OCI-LY7 (cell line): ENCODE data around the gene ROBO1. TPM values are rescaled to one million over a fixed set of nuclear protein-coding genes. Genes with fewer than 3 reads are reported as not detected.

Source experiments
- BruUV-seq: library from RNA; stranded (reverse); fragments of 400-500 nt; replicated peaks from 2 replicates; lab custom pipeline; 2021; lab: Mats Ljungman, UMichigan
- CTCF ChIA-PET: fragments of 300-600 bp; sonication (Branson Sonifier 250); formaldehyde crosslinking; loops from one replicate; lab custom pipeline; 2022; ENCODE audit warnings: antibody characterized with exemption; ENCODE audit not compliant: unreplicated experiment; lab: Charles Lee
- POLR2A ChIA-PET: fragments of 300-600 bp; sonication (Branson Sonifier 250); formaldehyde crosslinking; loops from one replicate; lab custom pipeline; 2022; ENCODE audit warnings: antibody characterized with exemption; lab: Charles Lee
- DNase-seq: peaks from one replicate; pipeline ENCODE4 v3.0.0-alpha.2; 2015; ENCODE audit warnings: low spot score
- H2AFZ ChIP-seq: fragments of 200-600 bp; sonication (generic), shearing (Covaris generic); 2 replicates; pipeline ENCODE4 v1.6.1; 2014; ENCODE audit warnings: mild to moderate bottlenecking, antibody characterized with exemption, low read length, moderate library complexity
- H3K27ac ChIP-seq: fragments of 200-600 bp; sonication (generic); 2 replicates; pipeline ENCODE4 v1.5.1; 2014; ENCODE audit warnings: mixed run types, low read depth, mild to moderate bottlenecking, moderate library complexity, low read length, inconsistent platforms; ENCODE audit not compliant: poor library complexity, severe bottlenecking
- H3K36me3 ChIP-seq: fragments of 200-600 bp; sonication (generic); 2 replicates; pipeline ENCODE4 v1.6.1; 2014; ENCODE audit warnings: mild to moderate bottlenecking, antibody characterized with exemption, low read length, moderate library complexity, mixed read lengths; ENCODE audit not compliant: insufficient read depth
- H3K4me1 ChIP-seq: fragments of 200-600 bp; sonication (generic); 2 replicates; pipeline ENCODE4 v1.5.1; 2014; ENCODE audit warnings: mild to moderate bottlenecking, low read length; ENCODE audit not compliant: insufficient read depth, poor library complexity, severe bottlenecking
- H3K4me2 ChIP-seq: fragments of 200-600 bp; sonication (generic); 2 replicates; pipeline ENCODE4 v1.6.1; 2014; ENCODE audit warnings: mild to moderate bottlenecking, low read length
- H3K4me3 ChIP-seq: fragments of 200-600 bp; sonication (generic); 2 replicates; pipeline ENCODE4 v1.5.1; 2014; ENCODE audit warnings: mild to moderate bottlenecking, low read depth, low read length; ENCODE audit not compliant: poor library complexity, severe bottlenecking
- H3K79me2 ChIP-seq: fragments of 200-600 bp; sonication (generic); 2 replicates; pipeline ENCODE4 v1.6.1; 2016; ENCODE audit warnings: low read depth, mild to moderate bottlenecking, low read length, moderate library complexity, mixed read lengths; ENCODE audit not compliant: insufficient read depth
- H3K9me2 ChIP-seq: fragments of 200-600 bp; sonication (generic); 2 replicates; pipeline ENCODE4 v1.6.1; 2016; ENCODE audit warnings: mild to moderate bottlenecking, low read length, mixed read lengths; ENCODE audit not compliant: insufficient read depth
- H3K9me3 ChIP-seq: fragments of 200-600 bp; sonication (generic); 2 replicates; pipeline ENCODE4 v1.6.1; 2014; ENCODE audit warnings: mild to moderate bottlenecking, mixed run types, low read length, mixed read lengths
- H4K20me1 ChIP-seq: fragments of 200-600 bp; sonication (generic); 2 replicates; pipeline ENCODE4 v1.6.1; 2014; ENCODE audit warnings: mild to moderate bottlenecking, antibody characterized with exemption, low read length, moderate library complexity, mixed read lengths; ENCODE audit not compliant: insufficient read depth
- EZH2phosphoT487 ChIP-seq: fragments of 200-600 bp; sonication (generic); IDR thresholded peaks from 2 replicates; pipeline ENCODE4 v1.6.1; 2018; ENCODE audit warnings: low read depth, borderline replicate concordance, mild to moderate bottlenecking, mixed run types, antibody characterized with exemption, low read length, moderate library complexity, mixed read lengths
- intact Hi-C: fragments of 100-400 bp; cut with micrococcal nuclease; formaldehyde crosslinking; loops from one replicate; pipeline ENCODE4 v1.10.0; 2022; ENCODE audit not compliant: unreplicated experiment
- total RNA-seq, 2 experiments: library from RNA; depleted of rRNA in 1 of 2; stranded (reverse); fragments of >200 nt in 1 of 2; shearing (Covaris generic) in 1 of 2; gene quantifications; 2 replicates each; pipeline ENCODE4 v1.2.3, GENCODE V29; 2014 to 2022
- TF ChIP-seq, protein P1 (sequence below): fragments of 200-600 bp; sonication (generic); conservative IDR thresholded peaks from 2 replicates; pipeline ENCODE4 v1.5.1; 2014; ENCODE audit warnings: mild to moderate bottlenecking, antibody characterized with exemption, low read length, moderate library complexity, mixed read lengths

ROBO1 gene
- total RNA-seq, 2 experiments from 2014 or later = not detected

- H3K36me3 ChIP-seq = no peaks in the 10 kb centered on the region
- no peaks in the 10 kb centered on the region for H3K9me3 ChIP-seq
- no TSS peak for BruUV-seq
- ChIA-PET CTCF (no interaction called here), POLR2A (no interaction called here)
- H3K27ac ChIP-seq = no peak overlapping the region
- DNase-seq = no peak
- TF ChIP-seq, protein P1, sequence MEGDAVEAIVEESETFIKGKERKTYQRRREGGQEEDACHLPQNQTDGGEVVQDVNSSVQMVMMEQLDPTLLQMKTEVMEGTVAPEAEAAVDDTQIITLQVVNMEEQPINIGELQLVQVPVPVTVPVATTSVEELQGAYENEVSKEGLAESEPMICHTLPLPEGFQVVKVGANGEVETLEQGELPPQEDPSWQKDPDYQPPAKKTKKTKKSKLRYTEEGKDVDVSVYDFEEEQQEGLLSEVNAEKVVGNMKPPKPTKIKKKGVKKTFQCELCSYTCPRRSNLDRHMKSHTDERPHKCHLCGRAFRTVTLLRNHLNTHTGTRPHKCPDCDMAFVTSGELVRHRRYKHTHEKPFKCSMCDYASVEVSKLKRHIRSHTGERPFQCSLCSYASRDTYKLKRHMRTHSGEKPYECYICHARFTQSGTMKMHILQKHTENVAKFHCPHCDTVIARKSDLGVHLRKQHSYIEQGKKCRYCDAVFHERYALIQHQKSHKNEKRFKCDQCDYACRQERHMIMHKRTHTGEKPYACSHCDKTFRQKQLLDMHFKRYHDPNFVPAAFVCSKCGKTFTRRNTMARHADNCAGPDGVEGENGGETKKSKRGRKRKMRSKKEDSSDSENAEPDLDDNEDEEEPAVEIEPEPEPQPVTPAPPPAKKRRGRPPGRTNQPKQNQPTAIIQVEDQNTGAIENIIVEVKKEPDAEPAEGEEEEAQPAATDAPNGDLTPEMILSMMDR = no peak
- TF ChIP-seq EZH2phosphoT487 = no peak
- no peak overlapping the region for H2AFZ ChIP-seq
- H4K20me1 ChIP-seq = no peaks in the 10 kb centered on the region
- intact Hi-C loops = no loop called here
- no peaks in the 10 kb centered on the region for H3K4me1 ChIP-seq
- no peaks in the 10 kb centered on the region for H3K79me2 ChIP-seq
- H3K4me3 ChIP-seq = no peak overlapping the region
- no peak overlapping the region for H3K4me2 ChIP-seq
- H3K9me2 ChIP-seq = no peaks in the 10 kb centered on the region
Measured at GRCh38 chr3:78718707-78719106, 1049.1 kb downstream of the ROBO1 start.

- Histone ChIP-seq H2AFZ (no peak overlapping the region), H3K27ac (no peak overlapping the region)
- no TSS peak for BruUV-seq
Measured at GRCh38 chr3:78717041-78717440, 1050.8 kb downstream of the ROBO1 start.

DNA sequence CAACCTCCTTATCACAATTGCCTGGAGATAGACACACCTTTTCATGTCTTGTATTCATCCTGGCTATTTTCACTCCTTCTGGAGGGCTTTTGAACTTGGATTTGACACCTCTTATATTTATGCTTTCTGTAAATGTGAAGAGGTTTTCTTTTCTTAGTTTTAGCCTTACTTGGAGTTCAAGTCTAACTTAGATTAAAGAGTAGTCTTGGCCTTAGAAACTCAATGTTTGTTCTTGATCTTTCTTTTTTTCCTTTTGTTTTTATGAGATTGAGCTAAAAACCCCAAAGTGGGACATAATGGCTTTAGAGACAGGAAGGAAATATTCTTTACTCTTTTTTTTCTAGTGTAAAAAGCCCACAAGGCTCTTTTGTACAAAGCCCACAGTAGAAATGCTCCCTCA is 1054.9 kb downstream of the ROBO1 start:
- no peaks in the 10 kb centered on the region for H4K20me1 ChIP-seq
- H3K4me3 ChIP-seq = no peak overlapping the region
- H3K36me3 ChIP-seq = no peaks in the 10 kb centered on the region
- DNase-seq = no peak
- H3K27ac ChIP-seq = no peak overlapping the region
- H3K4me1 ChIP-seq = no peaks in the 10 kb centered on the region
- ChIA-PET POLR2A (interaction anchor here (1.5 kb wide), 1 partner anchor 9 kb away, joined by 3 read pairs; no protein-coding TSS in a partner anchor), CTCF (no interaction called here)
- BruUV-seq = no TSS peak
- no peaks in the 10 kb centered on the region for H3K9me3 ChIP-seq
- H3K9me2 ChIP-seq = no peaks in the 10 kb centered on the region
- H3K79me2 ChIP-seq = no peaks in the 10 kb centered on the region
- TF ChIP-seq, protein P1 = no peak
- TF ChIP-seq EZH2phosphoT487 = no peak
- H2AFZ ChIP-seq = no peak overlapping the region
- intact Hi-C loops = no loop called here
- no peak overlapping the region for H3K4me2 ChIP-seq

More at GRCh38 chr3:78717041-78717440, 1050.8 kb downstream of the ROBO1 start:
- Histone ChIP-seq H3K36me3 (no peaks in the 10 kb centered on the region), H3K4me1 (no peaks in the 10 kb centered on the region), H4K20me1 (no peaks in the 10 kb centered on the region), H3K4me3 (no peak overlapping the region), H3K9me2 (no peaks in the 10 kb centered on the region), H3K4me2 (no peak overlapping the region), H3K79me2 (no peaks in the 10 kb centered on the region), H3K9me3 (no peaks in the 10 kb centered on the region)
- ChIA-PET CTCF (no interaction called here), POLR2A (interaction anchor here (0.8 kb wide), 1 partner anchor 13 kb away, joined by 3 read pairs; no protein-coding TSS in a partner anchor)
- TF ChIP-seq, protein P1 = no peak
- TF ChIP-seq EZH2phosphoT487 = no peak
- intact Hi-C loops = no loop called here
- no peak for DNase-seq
